ENCODE results near the gene SLC35G6.
"Not testable (repeated sequence)": the region's sequence is repeated elsewhere in the genome, so short reads cannot be mapped to it uniquely, and the experiment has no call there.

The SLC35G6 gene

GRCh38 chr17:7479213-7480088 is 1.8 kb upstream of the SLC35G6 start, which contains the start of gene ZBTB4:
Gene ZBTB4 (minus strand): TSS chr17:7479631. CDS start chr17:7466801, 12,830 bp downstream.
- DNase-seq = peak; percentile 44

GRCh38 chr17:7480089-7480384 is 1.2 kb upstream of the SLC35G6 start:
- DNase-seq = no peak

GRCh38 chr17:7481842-7482741 is 846 bp downstream of the SLC35G6 start:
- DNase-seq = not testable (repeated sequence)

GRCh38 chr17:7482742-7483088 is 1.5 kb downstream of the SLC35G6 start:
- not testable (repeated sequence) for DNase-seq

- DNase-seq = peak; percentile 92
Observed at GRCh38 chr17:7483255-7484066, 2.2 kb downstream of the SLC35G6 start.

GRCh38 chr17:7484067-7484918 is 3.0 kb downstream of the SLC35G6 start, which contains the start of gene POLR2A:
Gene POLR2A (plus strand): TSS chr17:7484366.
- DNase-seq = peak; percentile 97

GRCh38 chr17:7484919-7485377 is 3.7 kb downstream of the SLC35G6 start:
- no peak for DNase-seq

GRCh38 chr17:7486181-7486580 is 4.9 kb downstream of the SLC35G6 start:
- DNase-seq = no peak

- DNase-seq = no peak
Observed at GRCh38 chr17:7490144-7490543, 8.9 kb downstream of the SLC35G6 start.

- no peak for DNase-seq
Observed at GRCh38 chr17:7491583-7491982, 10.3 kb downstream of the SLC35G6 start.

GRCh38 chr17:7493941-7494340 is 12.7 kb downstream of the SLC35G6 start:
- no peak for DNase-seq

GRCh38 chr17:7495906-7496434 is 14.7 kb downstream of the SLC35G6 start:
- no peak for DNase-seq

- no peak for DNase-seq
Observed at GRCh38 chr17:7496470-7497183, 15.4 kb downstream of the SLC35G6 start.

- DNase-seq = no peak
Observed at GRCh38 chr17:7497228-7497627, 16.0 kb downstream of the SLC35G6 start.

GRCh38 chr17:7497636-7498035 is 16.4 kb downstream of the SLC35G6 start:
- no peak for DNase-seq

- DNase-seq = no peak
Observed at GRCh38 chr17:7499161-7499560, 17.9 kb downstream of the SLC35G6 start.

GRCh38 chr17:7501729-7502128 is 20.5 kb downstream of the SLC35G6 start:
- no peak for DNase-seq

GRCh38 chr17:7502171-7502847 is 21.1 kb downstream of the SLC35G6 start:
- no peak for DNase-seq

GRCh38 chr17:7502987-7503386 is 21.7 kb downstream of the SLC35G6 start:
- no peak for DNase-seq

GRCh38 chr17:7503521-7503920 is 22.3 kb downstream of the SLC35G6 start:
- no peak for DNase-seq
